Liver (tissue), 3 donors: ENCODE data around the gene AGAP5.
"Not testable (repeated sequence)": the region's sequence is repeated elsewhere in the genome, so short reads cannot be mapped to it uniquely, and the experiment has no call there.

Experiments used
- EGR1 ChIP-seq, 2 donors: IDR thresholded peaks; 2 replicates each; pipeline ENCODE4 v1.6.1; 2016 to 2018; ENCODE audit warnings: antibody characterized with exemption in 2 of 2, low read depth in 2 of 2
- GABPA ChIP-seq, 2 donors: IDR thresholded peaks in 1 of 2; conservative IDR thresholded peaks in 1 of 2; 2 replicates each; pipeline ENCODE4 v1.6.1; 2016; ENCODE audit warnings: antibody characterized with exemption in 2 of 2, mild to moderate bottlenecking in 1 of 2, moderate library complexity in 1 of 2
- SP1 ChIP-seq: IDR thresholded peaks from 2 replicates; pipeline ENCODE4 v1.6.1; 2018; ENCODE audit warnings: antibody characterized with exemption, mild to moderate bottlenecking
- YY1 ChIP-seq: IDR thresholded peaks from 2 replicates; pipeline ENCODE4 v1.6.1; 2016; ENCODE audit warnings: antibody characterized with exemption, mild to moderate bottlenecking
- TF ChIP-seq, protein P1 (sequence below): fragments of 150-350 bp; IDR thresholded peaks from 2 replicates; pipeline ENCODE4 v1.5.1; 2017; ENCODE audit warnings: improper control_type of control experiment, low read depth, low read length; ENCODE audit not compliant: missing input control
- TF ChIP-seq, protein P2 (sequence below): IDR thresholded peaks from 2 replicates; pipeline ENCODE4 v1.6.1; 2016; ENCODE audit warnings: antibody characterized with exemption
- donor health status: healthy.
- donor health status: healthy.

DNA sequence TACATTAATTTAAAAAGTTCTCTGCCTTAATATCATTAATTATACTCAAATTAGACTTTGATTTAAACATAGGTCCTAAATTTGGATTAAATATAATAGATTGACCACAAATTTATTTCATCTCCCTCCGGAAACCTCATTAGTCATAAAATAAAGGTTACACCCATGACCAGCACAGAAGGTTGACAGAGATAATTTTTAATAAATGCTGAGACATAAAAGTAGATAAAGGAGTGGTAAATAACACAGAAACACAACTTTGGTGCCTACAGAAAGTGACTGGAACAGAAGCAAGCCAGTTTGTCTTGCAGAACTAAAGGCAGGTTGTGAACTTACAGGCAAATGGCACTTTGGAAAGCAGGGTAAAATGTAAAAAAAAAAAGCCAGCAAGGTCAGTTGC, 10.3 kb downstream of the AGAP5 start:
- TF ChIP-seq SP1; GABPA (IDR thresholded peaks at IDR 0.05 in 1 of 2, conservative IDR thresholded peaks at IDR 0.05 in 1 of 2); YY1; EGR1 (IDR thresholded peaks at IDR 0.05; ENCODE audit: low read depth in 2 of 2): not testable (repeated sequence)
- TF ChIP-seq, protein P1, sequence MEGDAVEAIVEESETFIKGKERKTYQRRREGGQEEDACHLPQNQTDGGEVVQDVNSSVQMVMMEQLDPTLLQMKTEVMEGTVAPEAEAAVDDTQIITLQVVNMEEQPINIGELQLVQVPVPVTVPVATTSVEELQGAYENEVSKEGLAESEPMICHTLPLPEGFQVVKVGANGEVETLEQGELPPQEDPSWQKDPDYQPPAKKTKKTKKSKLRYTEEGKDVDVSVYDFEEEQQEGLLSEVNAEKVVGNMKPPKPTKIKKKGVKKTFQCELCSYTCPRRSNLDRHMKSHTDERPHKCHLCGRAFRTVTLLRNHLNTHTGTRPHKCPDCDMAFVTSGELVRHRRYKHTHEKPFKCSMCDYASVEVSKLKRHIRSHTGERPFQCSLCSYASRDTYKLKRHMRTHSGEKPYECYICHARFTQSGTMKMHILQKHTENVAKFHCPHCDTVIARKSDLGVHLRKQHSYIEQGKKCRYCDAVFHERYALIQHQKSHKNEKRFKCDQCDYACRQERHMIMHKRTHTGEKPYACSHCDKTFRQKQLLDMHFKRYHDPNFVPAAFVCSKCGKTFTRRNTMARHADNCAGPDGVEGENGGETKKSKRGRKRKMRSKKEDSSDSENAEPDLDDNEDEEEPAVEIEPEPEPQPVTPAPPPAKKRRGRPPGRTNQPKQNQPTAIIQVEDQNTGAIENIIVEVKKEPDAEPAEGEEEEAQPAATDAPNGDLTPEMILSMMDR, result not testable (repeated sequence)
- TF ChIP-seq, protein P2, sequence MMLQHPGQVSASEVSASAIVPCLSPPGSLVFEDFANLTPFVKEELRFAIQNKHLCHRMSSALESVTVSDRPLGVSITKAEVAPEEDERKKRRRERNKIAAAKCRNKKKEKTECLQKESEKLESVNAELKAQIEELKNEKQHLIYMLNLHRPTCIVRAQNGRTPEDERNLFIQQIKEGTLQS, result not testable (repeated sequence)
